HG02798 (cell line): ENCODE measurements around the gene FYTTD1.
"Not testable (repeated sequence)": the region's sequence is repeated elsewhere in the genome, so short reads cannot be mapped to it uniquely, and the experiment has no call there.

Source experiments
- ATAC-seq: cut with Tn5 transposase; IDR thresholded peaks from one replicate; pipeline ENCODE4 v1.9.1; 2021; ENCODE audit warnings: mild to moderate bottlenecking; ENCODE audit not compliant: unreplicated experiment, poor library complexity

FYTTD1 gene, protein sequence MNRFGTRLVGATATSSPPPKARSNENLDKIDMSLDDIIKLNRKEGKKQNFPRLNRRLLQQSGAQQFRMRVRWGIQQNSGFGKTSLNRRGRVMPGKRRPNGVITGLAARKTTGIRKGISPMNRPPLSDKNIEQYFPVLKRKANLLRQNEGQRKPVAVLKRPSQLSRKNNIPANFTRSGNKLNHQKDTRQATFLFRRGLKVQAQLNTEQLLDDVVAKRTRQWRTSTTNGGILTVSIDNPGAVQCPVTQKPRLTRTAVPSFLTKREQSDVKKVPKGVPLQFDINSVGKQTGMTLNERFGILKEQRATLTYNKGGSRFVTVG

DNA sequence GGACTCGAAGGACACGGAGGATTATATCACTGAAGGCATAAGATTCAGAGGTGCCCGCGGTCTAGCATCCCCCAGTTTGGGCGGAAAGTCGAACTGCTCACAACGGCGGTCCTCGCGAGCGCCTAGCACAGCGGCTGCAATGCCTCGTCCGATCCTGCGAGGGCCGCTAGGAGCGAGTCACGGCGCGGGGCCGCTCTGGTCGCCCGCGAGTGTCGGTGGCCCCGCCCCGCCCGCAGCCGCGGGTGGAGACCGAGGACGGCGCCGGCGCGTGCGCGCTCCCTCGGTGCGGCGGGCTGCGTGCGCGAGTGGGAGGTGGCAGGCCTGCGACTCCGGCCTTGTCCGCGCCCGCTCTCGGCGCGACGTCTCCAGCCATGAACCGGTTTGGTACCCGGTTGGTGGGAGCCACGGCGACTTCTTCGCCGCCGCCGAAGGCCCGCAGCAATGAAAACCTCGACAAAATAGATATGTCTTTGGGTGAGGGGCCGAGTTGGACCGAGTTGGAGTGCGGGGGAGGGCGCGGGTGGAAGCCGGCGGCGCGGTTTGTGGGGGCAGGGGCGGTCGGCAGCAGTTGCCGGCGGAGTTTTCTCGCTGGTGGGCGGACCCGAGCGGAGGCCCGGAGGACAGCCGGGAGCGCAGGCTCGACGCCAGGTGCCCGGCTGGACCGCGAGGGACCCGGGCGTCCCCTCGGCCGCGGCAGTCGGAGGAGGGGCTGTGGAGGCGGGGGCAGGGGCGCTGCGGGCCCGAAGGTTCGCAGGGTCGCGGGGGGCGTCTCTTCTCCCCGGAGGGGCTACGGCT lies at the start of gene FYTTD1:
FYTTD1 (plus strand) TSS at position 283 of the 795 bp plus-strand sequence; CDS start at position 372, 89 bp downstream.
- peak; percentile 88 for ATAC-seq

DNA sequence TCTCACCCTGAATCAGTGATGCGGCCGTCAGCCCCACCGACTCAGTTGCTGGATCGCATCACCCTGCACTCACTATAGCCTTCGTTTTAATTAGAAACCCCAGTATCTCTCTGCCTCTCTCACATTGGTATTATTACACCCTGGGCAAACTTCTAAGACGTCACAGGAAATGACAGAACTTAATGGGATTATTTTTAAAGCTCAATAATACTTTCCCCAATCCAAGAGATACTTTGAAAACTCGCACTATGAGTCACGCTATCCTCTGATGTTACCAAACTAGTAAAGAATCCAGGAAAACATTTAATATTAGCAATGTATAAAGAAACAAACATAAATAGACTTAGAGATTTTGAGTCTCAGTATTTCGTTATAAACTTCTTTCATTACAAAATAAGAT lies 49.6 kb upstream of the FYTTD1 start:
- no peak for ATAC-seq

DNA sequence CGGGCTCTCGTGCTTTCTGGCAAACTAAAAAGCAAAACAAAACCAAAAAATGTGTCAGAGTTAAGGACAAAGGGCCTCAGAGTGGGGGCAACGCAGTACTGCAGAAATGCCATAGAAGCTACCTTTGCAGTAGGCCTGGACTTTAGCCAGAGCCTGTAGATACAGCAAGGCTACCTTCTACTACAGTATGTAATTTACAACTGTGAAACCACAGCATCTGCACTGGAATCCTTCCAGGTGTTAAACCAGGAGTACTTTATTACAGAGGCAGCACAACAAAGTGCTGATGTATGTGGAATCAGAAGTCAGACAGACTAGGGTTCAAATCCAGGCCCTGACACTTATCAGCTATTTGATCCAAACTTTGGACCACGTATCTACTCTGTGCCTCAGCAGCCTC lies 47.8 kb upstream of the FYTTD1 start:
- no peak for ATAC-seq

DNA sequence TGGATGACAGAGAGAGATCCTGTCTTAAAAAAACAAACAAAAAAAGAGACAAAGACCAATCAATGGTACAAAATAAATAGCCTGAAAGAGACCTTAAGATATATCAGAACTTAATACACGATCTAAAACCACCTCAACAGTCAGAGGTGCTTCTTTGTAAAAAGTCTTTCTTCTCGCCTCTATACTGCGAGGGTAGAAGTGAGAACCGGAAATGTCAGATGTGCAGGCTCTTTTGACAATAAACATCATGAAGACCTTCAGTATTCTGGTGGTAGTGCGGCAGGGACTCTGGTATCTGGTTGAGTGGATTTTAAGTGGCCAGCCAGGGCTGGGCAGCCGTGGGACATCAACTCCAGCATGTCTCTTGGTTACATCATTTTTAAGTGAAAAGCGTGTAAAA lies 43.0 kb upstream of the FYTTD1 start:
- no peak for ATAC-seq

DNA sequence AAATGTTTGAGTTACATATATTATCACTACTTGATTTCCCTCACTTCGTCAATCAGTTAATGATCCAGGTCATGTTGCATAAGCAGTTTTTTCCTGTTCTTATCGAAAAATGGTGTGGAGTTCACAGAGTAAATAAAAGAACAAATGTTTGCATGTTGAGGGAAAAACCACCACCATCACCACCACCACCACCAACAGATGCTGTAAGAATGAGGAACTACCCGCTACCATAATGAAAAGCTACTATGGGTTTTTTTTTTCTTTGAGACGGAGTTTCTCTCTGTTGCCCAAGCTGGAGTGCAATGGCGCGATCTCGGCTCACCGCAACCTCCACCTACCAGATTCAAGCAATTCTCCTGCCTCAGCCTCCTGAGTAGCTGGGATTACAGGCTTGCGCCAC lies 40.5 kb upstream of the FYTTD1 start:
- ATAC-seq, result no peak

DNA sequence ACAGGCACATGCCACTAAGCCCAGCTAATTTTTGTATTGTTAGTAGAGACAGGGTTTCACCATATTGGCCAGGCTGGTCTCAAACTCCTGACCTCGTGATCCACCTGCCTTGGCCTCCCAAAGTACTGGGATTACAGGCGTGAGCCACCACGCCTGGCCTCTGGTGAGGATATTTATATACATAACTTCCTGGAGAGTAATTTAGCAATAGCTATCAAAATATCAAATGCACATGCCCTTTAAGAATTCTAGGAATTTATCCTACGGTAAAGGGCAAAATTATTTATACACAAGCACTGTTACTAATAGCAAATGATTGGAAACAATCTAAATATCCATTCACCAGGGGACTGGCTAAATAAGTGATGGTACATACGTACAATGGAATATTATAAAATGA lies 38.7 kb upstream of the FYTTD1 start:
- not testable (repeated sequence) for ATAC-seq

DNA sequence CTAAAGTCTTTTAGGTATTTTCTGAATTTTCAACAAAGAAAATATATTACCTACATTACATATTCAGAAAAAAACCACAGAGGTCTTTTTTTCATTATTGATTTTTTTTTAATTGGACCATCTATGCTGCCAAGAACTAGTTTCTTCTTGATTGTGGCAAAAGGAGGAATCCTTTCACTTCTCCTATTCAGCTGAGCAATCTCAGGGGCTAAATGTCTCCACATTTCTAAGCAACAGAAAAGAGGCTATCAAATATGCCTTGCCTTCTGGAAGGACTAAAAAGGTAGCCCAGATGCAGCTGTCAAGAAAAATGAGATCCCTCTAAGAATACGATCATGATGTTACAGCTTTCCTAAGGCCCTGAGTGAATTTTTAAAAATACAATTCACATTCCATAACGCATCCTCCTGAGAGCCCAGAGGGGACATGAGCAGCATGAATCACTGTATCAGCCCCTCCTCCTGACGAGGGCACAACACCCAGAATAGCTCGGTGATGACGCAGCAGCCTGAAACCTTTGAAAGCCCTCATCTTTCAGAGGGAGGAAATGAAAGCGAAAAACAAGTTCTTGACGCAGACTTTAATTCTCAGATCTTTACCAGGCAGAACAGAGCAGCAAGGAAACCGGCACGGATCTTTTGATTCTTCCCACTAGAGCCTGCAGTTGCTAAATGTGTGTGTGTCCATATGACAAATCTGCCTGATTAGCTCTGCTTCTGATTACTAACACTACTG lies 37.5 kb upstream of the FYTTD1 start:
- ATAC-seq, result peak; percentile 91

DNA sequence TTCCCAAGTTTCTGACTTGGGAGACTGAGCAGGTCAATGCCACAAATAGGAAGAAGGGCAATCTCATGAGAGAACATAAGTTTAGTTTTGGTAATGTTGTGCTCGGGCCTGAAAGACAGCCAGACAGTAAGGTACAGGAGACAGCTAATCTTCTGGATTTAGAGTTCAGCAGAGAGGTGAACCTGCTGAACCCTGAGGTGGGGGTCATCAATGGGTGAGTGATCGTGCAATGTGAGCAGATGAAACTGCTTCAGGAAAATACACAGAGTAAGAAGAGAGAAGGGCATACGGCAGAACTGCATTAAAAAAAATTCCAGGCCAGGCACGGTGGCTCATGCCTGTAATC lies 36.2 kb upstream of the FYTTD1 start:
- peak; percentile 14 for ATAC-seq

DNA sequence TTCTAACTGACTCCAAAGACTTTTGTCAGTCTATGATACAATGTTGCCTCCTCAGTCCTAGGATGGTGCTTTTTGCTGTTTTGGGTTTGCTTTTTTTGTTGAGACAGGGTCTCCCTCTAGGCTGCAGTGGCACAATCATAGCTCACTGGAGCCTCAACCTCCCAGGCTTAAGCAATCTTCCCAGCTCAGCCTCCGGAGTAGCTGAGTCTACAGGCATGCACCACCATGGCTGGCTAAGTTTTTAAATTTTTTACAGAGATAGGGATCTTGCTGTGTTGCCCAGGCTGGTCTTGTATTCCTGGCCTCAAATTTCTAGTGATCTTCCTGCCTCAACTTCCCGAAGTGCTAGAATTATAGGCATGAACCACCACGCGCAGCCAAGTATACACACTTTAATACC lies 35.4 kb upstream of the FYTTD1 start:
- ATAC-seq, result no peak

DNA sequence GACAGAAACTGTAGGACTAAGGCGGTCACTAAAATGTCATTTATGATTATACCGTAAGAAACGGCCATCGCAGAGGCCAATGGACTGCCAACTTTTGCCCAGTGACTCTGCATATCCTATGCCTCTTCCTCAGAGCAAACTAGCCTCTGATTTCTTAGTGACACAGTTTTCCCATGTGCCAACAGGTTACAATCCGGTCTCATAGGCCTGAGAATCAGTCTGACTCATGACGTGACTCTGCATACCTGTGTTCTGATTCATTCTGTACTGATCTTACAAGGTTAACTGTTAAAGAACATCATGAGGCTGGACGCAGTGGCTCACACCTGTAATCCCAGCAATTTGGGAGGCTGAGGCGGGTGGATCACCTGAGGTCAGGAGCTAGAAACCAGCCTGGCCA lies 30.8 kb upstream of the FYTTD1 start:
- no peak for ATAC-seq

DNA sequence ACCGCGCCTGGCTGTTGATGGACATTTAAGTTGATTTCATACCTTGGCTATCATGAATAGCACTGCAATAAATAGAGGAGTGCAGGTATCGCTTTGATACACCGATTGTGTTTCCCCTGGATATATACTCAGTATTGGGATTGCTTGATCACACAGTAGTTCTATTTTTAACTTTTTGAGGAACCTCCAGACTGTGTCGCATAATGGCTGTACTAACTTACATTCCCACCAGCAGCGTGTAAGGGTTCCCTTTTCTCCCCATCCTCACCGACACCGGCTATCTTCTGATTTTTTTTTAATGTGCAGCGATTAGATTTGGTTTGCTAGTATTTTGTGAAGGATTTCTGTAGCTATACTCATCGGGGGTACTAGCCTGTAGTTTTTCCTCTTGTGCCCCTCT lies 29.0 kb upstream of the FYTTD1 start:
- no peak for ATAC-seq

DNA sequence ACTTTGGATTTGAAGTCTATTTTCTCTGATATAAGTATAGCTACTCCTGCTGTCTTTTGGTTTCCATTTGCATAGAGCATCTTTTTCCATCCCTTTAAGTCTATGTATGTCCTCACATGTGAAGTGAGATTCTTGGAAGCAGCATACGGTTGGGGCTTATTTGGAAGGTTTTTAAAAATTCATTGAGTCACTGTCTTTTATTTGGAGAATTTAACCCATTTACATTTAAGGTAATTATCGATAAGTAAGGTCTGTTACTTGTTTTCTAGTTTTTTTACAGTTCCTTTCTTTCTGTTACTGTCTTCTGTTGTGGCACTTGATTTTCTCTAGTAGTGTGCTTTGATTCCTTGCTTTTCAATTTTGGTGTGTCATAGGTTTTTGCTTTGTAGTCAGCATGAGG lies 26.9 kb upstream of the FYTTD1 start:
- ATAC-seq, result no peak

DNA sequence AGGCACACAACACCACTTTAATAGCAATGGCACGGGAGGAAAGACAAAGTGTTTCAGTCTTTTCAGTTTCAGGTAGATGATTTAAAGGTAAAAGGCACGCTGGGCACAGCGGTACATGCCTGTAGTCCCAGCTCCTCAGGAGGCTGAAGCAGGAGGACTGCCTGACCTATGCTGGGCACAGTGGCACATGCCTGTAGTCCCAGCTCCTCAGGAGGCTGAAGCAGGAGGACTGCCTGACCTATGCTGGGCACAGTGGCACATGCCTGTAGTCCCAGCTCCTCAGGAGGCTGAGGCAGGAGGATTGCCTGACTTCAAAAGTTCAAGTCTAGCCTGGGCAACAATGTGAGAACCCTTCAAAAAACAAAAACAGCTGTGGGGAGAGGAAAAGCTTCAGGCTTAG lies 21.8 kb upstream of the FYTTD1 start:
- ATAC-seq, result not testable (repeated sequence)

DNA sequence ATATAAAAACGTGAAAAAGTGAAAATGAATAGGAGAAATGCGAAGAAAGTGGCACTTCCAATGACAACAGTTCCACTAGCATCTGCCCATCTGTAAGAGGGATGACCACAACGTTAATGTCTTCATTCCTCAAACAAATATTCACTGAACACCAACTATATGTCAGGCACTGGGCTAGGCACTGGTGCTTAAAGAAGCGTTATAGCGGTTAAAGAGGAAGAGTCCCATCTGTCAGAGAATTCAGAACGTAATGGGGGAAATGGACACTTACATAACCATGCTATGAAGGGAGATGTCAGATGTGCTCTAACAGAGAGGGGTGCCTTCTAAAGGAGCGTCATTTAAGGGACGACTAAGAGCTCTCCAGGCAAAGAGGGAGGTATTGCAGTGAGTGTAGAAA lies 21.2 kb upstream of the FYTTD1 start:
- no peak for ATAC-seq

DNA sequence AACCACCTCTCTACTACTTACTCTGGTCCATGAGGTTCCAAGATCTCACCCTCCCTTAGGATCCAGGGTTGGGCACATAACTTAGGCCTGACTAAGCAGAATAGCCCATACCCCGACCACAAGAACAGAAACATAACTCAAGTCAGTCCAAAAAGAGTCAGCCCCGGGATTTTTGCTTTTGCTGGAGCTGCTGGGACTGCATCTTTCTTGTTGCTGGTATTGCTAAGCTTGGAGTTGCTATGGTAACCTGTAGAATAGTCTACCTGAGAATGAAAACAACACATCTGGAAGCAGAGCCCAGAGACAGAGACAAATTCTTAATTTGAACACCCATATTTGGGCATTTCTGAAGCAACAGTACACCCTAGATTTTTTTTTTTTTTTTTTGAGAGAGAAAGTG lies 19.5 kb upstream of the FYTTD1 start:
- ATAC-seq, result no peak

DNA sequence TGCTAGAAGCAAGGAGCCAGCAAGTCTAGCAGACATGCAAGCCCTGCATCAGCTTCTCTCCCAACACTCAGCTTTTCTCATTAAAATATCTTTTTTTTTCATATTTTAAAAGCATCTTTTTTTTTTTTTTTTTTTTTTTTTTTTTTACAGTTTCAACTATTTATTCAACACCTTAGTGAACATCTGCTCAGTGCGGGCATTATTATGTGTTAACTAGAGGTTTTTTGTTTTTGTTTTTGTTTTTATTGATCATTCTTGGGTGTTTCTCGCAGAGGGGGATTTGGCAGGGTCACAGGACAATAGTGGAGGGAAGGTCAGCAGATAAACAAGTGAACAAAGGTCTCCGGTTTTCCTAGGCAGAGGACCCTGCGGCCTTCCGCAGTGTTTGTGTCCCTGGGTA lies 18.9 kb upstream of the FYTTD1 start:
- ATAC-seq, result not testable (repeated sequence)

DNA sequence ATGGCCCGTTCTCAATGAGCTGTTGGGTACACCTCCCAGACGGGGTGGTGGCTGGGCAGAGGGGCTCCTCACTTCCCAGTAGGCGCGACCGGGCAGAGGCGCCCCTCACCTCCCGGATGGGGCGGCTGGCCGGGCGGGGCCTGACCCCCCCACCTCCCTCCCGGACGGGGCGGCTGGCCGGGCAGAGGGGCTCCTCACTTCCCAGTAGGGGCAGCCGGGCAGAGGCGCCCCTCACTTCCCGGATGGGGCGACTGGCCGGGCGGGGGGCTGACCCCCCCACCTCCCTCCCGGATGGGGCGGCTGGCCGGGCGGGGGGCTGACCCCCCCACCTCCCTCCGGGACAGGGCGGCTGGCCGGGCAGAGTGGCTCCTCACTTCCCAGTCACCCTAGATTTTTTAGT lies 18.2 kb upstream of the FYTTD1 start:
- ATAC-seq, result not testable (repeated sequence)

DNA sequence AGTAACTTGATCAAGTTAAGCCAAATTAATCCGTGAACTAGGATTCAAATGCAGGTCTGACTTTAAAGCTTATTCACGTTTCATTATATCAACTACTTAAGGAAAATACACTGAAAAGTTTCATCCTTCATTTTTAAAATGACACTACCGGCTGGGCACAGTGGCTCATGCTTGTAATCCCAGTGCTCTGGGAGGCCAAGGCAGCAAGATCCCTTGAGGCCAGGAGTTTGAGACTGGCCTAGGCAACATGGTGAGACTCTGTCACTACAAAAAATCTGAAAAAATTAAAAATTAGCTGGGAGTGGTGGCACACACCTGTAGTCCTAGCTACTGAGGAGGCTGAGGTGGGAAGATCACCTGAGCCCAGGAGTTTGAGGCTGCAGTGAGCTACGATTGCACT lies 16.6 kb upstream of the FYTTD1 start:
- no peak for ATAC-seq

DNA sequence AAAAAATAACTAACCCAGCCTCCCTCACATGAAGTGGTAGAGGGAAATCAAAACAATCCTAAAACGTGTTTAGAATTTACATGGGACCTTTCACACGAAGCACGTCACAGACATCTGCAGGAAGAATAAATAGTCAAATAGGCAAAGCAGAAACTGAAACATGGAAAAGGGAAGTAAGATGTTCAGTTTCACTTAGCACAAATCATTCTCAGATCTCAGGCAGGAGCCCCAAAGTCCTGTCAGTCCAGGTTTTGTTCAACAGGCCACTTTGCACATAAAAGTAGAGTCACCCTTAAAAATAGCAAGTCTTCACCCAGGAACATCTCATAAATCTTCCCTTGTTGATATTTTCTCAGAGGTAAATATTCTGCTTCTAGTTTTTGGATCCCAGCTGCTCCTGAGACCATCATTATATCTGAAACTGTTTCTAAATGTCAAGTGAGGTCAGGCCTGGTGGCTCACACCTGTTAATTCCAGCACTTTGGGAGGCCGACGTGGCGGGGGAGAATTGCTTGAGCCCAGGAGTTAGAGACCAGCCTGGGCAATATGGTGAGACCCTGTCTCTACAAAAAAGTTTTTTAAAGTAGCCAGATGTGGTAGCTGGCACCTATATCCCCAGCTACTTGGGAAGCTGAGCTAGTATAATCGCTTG lies 14.9 kb upstream of the FYTTD1 start:
- peak; percentile 36 for ATAC-seq

DNA sequence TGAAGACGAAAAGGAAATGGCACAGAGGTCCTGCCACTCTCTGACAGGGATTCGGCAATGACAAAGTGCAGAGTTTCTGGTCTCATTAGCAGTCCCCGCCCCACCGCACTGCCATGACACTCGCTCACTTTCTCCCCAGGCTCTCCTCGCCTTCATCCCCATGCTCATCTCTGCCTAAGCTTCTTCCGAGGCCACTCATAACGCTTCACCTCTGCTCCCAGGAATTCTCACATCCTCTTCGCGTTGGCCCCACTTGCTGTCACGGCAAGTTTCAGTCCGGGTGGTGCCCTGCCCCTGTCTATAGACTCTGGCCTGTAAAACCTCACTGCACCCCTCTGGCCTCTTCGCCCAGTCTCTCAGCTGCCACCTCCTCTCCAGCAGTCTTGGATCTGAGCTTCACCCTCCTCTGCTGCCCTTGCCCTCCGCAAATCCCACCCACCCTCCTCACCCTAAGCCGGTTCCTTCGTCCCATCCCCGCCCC lies 13.6 kb upstream of the FYTTD1 start:
- no peak for ATAC-seq
